H7 (cell line): ENCODE data around the gene CEP68. TPM values are rescaled to one million over a fixed set of nuclear protein-coding genes. Genes with fewer than 3 reads are reported as not detected.

Experiments used
- DNase-seq: peaks from one replicate; pipeline ENCODE4 v3.0.0; 2012
- H3K27me3 ChIP-seq: 2 replicates; pipeline ENCODE4 v1.6.0; 2011; ENCODE audit warnings: mild to moderate bottlenecking, low read length; ENCODE audit not compliant: control insufficient read depth, insufficient read depth
- H3K36me3 ChIP-seq: replicated peaks from 2 replicates; pipeline ENCODE4 v1.5.1; 2011; ENCODE audit warnings: low read length; ENCODE audit not compliant: control insufficient read depth, insufficient read depth
- H3K4me3 ChIP-seq: 2 replicates; pipeline ENCODE4 v1.5.1; 2011; ENCODE audit warnings: low read depth, mild to moderate bottlenecking, control low read depth, low read length, moderate library complexity; ENCODE audit not compliant: insufficient read depth
- total RNA-seq: library from RNA; depleted of rRNA; stranded (reverse); fragments of >200 nt; shearing (Covaris generic); gene quantifications from 2 replicates; pipeline ENCODE4 v1.2.3, GENCODE V29; 2014

The CEP68 gene
- total RNA-seq, 1 experiment from 2014 or later: 10.3 TPM

- Histone ChIP-seq H3K27me3 (no peaks in the 10 kb centered on the region), H3K4me3 (no peak overlapping the region), H3K36me3 (no peaks in the 10 kb centered on the region; the same call in none of the 2 replicates)
- peak; percentile 59 for DNase-seq
These were observed 15.6 kb upstream of the CEP68 start for GRCh38 chr2:65040400-65041261.

- H3K36me3 ChIP-seq: peaks cover 1% of the 10 kb centered on the region
- no peaks in the 10 kb centered on the region for H3K27me3 ChIP-seq
- H3K4me3 ChIP-seq: no peak overlapping the region
- no peak for DNase-seq
These were observed 13.2 kb upstream of the CEP68 start for GRCh38 chr2:65043001-65043400.

GRCh38 chr2:65044097-65044735 lies 12.0 kb upstream of the CEP68 start:
- Histone ChIP-seq H3K27me3 (no peaks in the 10 kb centered on the region), H3K4me3 (no peak overlapping the region), H3K36me3 (peaks cover 3% of the 10 kb centered on the region)
- no peak for DNase-seq

GRCh38 chr2:65045651-65046050 lies 10.6 kb upstream of the CEP68 start:
- no peak for DNase-seq
- peaks cover 3% of the 10 kb centered on the region for H3K36me3 ChIP-seq
- no peaks in the 10 kb centered on the region for H3K27me3 ChIP-seq
- H3K4me3 ChIP-seq: no peak overlapping the region

GRCh38 chr2:65046633-65047407 lies 9.4 kb upstream of the CEP68 start:
- H3K27me3 ChIP-seq: no peaks in the 10 kb centered on the region
- DNase-seq: no peak
- peaks cover 3% of the 10 kb centered on the region for H3K36me3 ChIP-seq
- no peak overlapping the region for H3K4me3 ChIP-seq

- no peak for DNase-seq
- no peak overlapping the region for H3K4me3 ChIP-seq
- peaks cover 3% of the 10 kb centered on the region for H3K36me3 ChIP-seq
- H3K27me3 ChIP-seq: no peaks in the 10 kb centered on the region
These were observed 7.1 kb upstream of the CEP68 start for GRCh38 chr2:65049010-65049639.

GRCh38 chr2:65050931-65051330 lies 5.3 kb upstream of the CEP68 start:
- Histone ChIP-seq H3K36me3 (peaks cover 3% of the 10 kb centered on the region), H3K27me3 (no peaks in the 10 kb centered on the region; the same call in 1 of the 2 replicates), H3K4me3 (no peak overlapping the region)
- DNase-seq: no peak

GRCh38 chr2:65053199-65053598 lies 3.0 kb upstream of the CEP68 start:
- Histone ChIP-seq H3K4me3 (no peak overlapping the region), H3K27me3 (peaks cover 2% of the 10 kb centered on the region; the same call in 1 of the 2 replicates), H3K36me3 (no peaks in the 10 kb centered on the region)
- no peak for DNase-seq

- H3K27me3 ChIP-seq: peaks cover 2% of the 10 kb centered on the region; the same call in 1 of the 2 replicates
- H3K36me3 ChIP-seq: no peaks in the 10 kb centered on the region
- peak; percentile 15 for DNase-seq
- H3K4me3 ChIP-seq: no peak overlapping the region; the same call in 1 of the 2 replicates
These were observed 1.3 kb upstream of the CEP68 start for GRCh38 chr2:65054749-65055421.

- no peak for DNase-seq
- peak overlapping the region; percentile 73 for H3K4me3 ChIP-seq
- peaks cover 2% of the 10 kb centered on the region; the same call in 1 of the 2 replicates for H3K27me3 ChIP-seq
- no peaks in the 10 kb centered on the region for H3K36me3 ChIP-seq
These were observed 598 bp upstream of the CEP68 start for GRCh38 chr2:65055422-65056214.

- DNase-seq: no peak
- Histone ChIP-seq H3K36me3 (no peaks in the 10 kb centered on the region), H3K4me3 (peak overlapping the region; percentile 73), H3K27me3 (peaks cover 2% of the 10 kb centered on the region; the same call in 1 of the 2 replicates)
These were observed 799 bp downstream of the CEP68 start for GRCh38 chr2:65057054-65057375.

GRCh38 chr2:65057391-65058052 lies 1.3 kb downstream of the CEP68 start:
- DNase-seq: peak; percentile 17
- H3K4me3 ChIP-seq: peak overlapping the region; percentile 73
- peaks cover 2% of the 10 kb centered on the region; the same call in 1 of the 2 replicates for H3K27me3 ChIP-seq
- H3K36me3 ChIP-seq: no peaks in the 10 kb centered on the region

GRCh38 chr2:65059071-65059470 lies 2.9 kb downstream of the CEP68 start:
- H3K36me3 ChIP-seq: no peaks in the 10 kb centered on the region
- no peak for DNase-seq
- no peak overlapping the region for H3K4me3 ChIP-seq
- H3K27me3 ChIP-seq: peaks cover 2% of the 10 kb centered on the region; the same call in 1 of the 2 replicates
